ENCODE results near the gene TBC1D22B.

TBC1D22B gene

DNA sequence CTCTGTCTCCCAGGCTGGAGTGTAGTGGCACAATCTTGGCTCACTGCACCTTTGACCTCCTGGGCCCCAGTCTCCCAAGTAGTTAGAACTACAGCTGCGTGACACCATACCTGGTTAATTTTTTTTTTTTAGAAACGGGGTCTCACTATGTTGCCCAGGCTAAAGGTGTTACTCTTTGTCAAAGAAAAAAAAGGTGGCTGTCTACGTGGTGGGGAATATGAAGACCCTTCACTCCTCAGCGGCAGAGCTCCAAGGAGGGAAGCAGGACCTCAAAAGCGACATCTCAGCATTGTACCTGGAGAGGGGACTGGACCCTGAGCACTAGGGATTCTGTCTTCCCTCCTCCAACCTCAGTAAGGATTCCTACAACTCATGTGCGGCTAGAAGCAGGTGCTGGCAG lies 16.4 kb upstream of the TBC1D22B start:
- DNase-seq, result no peak

GRCh38 chr6:37241775-37242428 lies 15.7 kb upstream of the TBC1D22B start:
- DNase-seq, result no peak

- peak in 1 of 2 experiments; percentile 19 for DNase-seq
Measured at GRCh38 chr6:37242429-37243052, 15.0 kb upstream of the TBC1D22B start.

DNA sequence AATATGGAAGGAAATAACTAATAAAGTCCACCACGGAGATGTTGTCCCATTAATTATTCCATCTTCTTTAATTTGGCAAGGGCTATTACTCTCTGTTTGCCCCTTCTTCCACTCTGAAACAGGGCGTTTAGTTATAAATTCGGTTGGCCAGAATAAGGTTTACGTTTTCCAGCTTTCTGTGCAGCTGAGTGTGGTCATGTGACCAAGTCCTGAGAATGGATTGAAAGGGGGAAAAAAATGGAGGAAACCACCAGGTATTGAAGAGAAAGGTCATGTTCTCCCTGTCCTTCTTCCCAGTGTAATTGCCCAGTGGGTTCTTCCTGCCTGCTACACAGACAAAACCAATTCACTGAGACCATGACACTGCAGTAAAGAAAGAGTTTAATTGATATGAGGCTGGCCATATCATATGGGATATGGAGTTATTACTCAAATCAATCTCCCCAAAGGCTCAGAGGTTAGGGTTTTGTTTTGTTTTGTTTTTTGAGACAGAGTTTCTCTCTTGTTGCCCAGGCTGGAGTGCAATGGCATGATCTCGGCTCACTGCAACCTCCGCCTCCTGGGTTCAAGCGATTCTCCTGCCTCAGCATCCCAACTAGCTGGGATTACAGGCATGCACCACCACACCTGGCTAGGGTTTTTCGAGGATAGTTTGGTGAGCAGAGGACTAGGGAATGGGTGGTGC lies 14.3 kb upstream of the TBC1D22B start:
- DNase-seq, result no peak

DNA sequence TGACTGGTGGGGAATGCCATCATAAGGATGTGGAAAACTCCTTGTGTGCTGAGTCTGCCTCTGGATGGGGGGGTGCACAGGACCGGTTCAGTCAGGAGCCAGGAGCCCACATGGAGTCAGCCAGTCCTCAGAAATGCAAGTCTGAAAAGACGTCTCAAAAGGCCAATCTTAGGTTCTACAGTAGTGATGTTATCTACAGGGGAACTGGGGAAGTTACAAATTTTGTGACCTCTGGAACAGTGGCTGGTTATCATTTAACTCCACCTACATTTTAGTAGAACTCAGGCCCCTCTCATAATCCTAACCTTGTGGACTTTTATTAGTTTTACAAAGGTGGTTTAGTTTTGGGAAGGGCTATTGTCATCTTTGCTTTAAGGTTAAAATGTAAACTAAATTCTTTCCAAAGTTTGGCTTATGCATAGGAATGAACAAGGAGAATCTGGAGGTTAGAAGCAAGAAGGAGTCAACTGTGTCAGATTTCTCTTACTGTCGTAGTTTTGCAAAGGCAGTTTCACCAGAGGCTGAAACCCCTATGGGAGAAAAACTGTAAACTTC lies 13.7 kb upstream of the TBC1D22B start:
- DNase-seq, result no peak

GRCh38 chr6:37244430-37245310 lies 12.9 kb upstream of the TBC1D22B start:
- peak; percentile 88 to 95 for DNase-seq

DNA sequence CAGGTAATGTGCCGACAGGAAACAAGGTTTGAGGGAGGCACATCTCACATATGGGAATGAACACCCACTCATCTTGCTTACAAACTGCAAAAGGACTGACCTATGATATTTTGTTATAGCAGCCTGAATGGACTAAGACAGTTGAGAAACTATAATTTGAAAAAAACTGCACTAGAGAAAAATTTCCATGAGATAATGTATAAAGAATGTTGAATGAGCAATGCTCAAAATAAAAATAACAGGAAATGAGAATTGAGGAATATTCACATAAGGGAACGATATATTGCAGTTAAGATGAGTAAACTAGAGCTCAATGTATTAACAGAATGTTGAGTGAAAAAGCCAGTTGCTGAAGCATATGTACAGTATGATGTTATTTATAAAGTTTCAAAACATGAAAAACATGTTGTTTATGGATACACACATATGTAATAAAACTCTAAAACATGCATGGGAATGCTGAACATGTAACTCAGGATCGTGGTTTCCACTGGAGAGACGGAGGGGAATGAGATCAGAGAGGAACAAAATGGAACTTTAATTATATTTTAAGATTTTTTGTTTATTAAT lies 6.3 kb upstream of the TBC1D22B start:
- no peak for DNase-seq

GRCh38 chr6:37253486-37254007 lies 4.0 kb upstream of the TBC1D22B start:
- no peak for DNase-seq

DNA sequence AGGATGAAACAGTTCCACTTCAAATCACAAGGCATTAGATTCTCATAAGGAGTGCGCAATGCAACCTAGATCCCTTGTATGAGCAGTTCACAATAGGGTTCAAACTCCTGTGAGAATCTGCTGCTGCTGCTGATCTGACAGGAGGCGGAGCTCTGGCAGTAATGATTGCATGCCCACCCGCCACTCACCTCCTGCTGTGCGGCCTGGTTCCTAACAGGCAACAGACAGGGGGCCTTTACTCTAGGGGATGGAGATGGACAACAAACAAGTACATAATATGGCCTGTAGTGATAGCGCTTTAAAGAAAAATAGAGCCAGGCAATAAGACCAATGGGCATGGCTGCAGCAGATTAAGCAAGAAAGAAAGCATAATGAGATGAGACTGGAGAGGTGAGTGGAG lies 2.7 kb upstream of the TBC1D22B start:
- no peak for DNase-seq

- no peak for DNase-seq
Measured at GRCh38 chr6:37256692-37257319, 766 bp upstream of the TBC1D22B start.

DNA sequence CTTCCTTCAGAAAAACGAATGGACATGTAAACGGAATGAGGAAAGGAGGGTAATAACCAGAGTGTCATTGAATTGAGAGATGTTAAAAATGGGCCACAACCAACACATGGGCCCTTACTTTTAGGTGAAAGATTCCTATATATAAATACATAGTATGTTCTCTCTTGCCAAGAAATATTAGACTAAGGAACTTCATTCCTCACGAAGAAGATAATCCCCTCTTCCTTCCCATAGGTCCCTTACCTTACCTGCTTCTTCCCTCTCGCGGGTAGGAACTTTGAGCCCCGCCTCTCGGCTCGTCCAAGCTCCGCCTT lies 295 bp upstream of the TBC1D22B start:
- no peak for DNase-seq

DNA sequence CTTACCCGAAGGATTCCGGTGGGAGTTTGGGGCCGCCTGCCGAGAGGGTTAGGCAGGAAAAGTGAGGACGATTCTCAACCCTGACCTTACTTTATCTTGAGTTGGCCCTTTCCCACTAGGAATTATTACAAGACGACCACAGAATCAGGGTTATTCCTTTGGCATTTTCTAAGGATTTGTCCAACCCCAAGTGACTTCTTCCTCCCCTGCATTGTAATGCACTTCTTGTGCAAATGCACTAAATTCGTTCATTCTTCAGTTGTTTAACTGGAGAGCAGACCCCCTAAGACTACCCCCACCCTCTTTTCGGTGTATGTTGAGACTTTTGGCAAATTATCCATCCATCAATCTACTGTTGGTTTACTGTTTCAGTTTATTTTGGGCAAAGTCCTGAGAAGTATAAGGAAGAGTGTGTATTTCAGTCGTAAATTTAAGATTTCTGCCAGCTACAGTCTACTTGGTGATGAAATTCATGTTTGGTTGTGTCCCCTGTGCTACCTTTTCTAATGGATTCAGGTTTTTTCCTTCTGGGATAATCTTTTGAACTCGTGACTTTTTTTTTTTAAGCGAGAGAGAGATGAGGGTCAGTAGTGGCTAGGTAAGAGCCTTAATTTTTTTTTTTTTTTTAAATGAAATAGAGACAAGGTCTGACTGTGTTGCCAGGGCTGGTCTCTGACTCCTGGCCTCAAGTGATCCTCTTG lies 983 bp downstream of the TBC1D22B start:
- no peak for DNase-seq

GRCh38 chr6:37259191-37259590 lies 1.6 kb downstream of the TBC1D22B start:
- DNase-seq, result no peak

GRCh38 chr6:37260040-37260439 lies 2.5 kb downstream of the TBC1D22B start:
- no peak for DNase-seq

DNA sequence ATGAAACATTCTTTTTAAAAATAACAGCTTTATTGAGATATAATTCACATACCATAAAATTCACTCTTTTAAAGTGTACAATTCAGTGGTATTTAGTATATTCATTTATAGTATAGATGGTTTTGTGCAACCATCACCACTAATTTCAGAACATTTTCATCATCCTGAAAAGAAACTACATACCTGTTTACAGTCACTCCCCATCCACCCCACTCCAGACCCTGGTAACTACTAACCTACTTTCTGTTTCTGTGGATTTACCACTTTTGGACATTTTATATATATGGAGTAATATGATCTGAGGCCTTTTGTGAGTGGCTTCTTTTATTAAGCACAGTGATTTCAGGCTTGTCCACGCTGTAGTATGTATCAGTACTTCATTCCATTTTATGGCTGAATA lies 2.9 kb downstream of the TBC1D22B start:
- DNase-seq, result no peak

GRCh38 chr6:37261198-37261597 lies 3.6 kb downstream of the TBC1D22B start:
- DNase-seq, result no peak

GRCh38 chr6:37262446-37263026 lies 5.0 kb downstream of the TBC1D22B start:
- no peak for DNase-seq

DNA sequence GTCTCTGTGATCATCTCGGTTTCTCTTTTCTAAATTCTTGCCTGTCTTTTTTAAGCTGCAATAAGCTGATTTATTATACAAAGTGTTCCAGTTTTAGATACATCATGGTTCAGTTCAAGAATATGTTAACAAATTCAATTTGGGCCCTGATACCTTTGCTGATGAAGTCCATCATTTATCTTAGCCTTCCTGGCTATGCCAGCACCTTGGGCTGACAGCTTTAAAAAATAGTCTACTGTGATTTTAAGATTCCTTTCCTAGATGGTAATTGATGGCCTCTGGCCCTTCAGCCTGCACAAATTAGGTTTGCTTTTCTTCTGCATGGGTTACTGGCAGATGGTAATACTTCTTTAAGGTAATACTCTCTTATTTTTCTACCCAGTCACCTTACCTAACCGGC lies 7.4 kb downstream of the TBC1D22B start:
- no peak for DNase-seq

GRCh38 chr6:37265860-37266259 lies 8.3 kb downstream of the TBC1D22B start:
- DNase-seq, result no peak

DNA sequence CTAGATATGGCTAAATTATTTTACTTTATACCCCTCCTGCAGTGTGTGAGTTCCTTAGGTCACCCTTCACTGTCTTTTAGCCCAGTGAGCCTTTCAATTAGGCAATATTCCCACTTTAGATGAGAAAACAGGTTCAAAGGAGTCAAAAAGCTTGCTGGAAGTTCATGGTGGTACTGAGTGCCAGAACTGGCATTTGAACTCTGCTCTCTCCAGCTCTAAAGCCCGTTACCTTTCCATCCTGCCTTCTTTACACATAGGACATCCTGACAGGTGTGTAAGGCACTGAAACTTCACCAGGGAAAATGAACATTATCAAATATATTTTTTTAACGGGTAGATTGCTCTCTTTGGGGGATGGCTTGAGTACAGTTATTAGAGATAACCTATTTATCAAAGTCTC lies 11.5 kb downstream of the TBC1D22B start:
- DNase-seq, result no peak
